HepG2 (cell line): ENCODE data around the gene NOTCH4. TPM values are rescaled to one million over a fixed set of nuclear protein-coding genes. Genes with fewer than 3 reads are reported as not detected.

Experiments
- AGO1 ChIP-seq: fragments of 200-400 bp; formaldehyde crosslinking; IDR thresholded peaks from 2 replicates; pipeline ENCODE4 v1.6.1; 2017; ENCODE audit warnings: mild to moderate bottlenecking, low read depth, low read length, moderate library complexity; ENCODE audit not compliant: poor library complexity, severe bottlenecking
- EP300 ChIP-seq, 3 experiments: sonication (generic) in 1 of 3; formaldehyde crosslinking in 1 of 3; IDR thresholded peaks; 2 replicates each; pipeline versions ENCODE4 v1.5.1 to v1.6.1; 2011 to 2020; ENCODE audit warnings: low read depth in 2 of 3, low read length in 2 of 3, borderline replicate concordance in 1 of 3, improper control_type of control experiment in 1 of 3, mild to moderate bottlenecking in 1 of 3, missing genetic modification reagents in 1 of 3, moderate library complexity in 1 of 3
- ERF ChIP-seq: IDR thresholded peaks from 2 replicates; pipeline ENCODE4 v1.6.1; 2018; ENCODE audit warnings: missing biosample characterization, missing genetic modification reagents
- GABPB1 ChIP-seq: IDR thresholded peaks from 2 replicates; pipeline ENCODE4 v1.6.1; 2016; ENCODE audit warnings: mild to moderate bottlenecking, missing genetic modification reagents, moderate library complexity, missing compliant biosample characterization
- NONO ChIP-seq, 2 experiments: fragments of 450-650 bp in 1 of 2; sonication (generic) in 1 of 2; formaldehyde crosslinking in 1 of 2; IDR thresholded peaks in 1 of 2; conservative IDR thresholded peaks in 1 of 2; 2 replicates each; pipeline versions ENCODE4 v1.6.1 to v1.8.0; 2017 to 2022; ENCODE audit warnings: mild to moderate bottlenecking in 1 of 2, missing genetic modification reagents in 1 of 2, moderate library complexity in 1 of 2
- RAD51 ChIP-seq: fragments of 450-650 bp; IDR thresholded peaks from 2 replicates; pipeline ENCODE4 v1.6.1; 2016; ENCODE audit warnings: borderline replicate concordance
- ZNF484 ChIP-seq: sonication (generic); formaldehyde crosslinking; IDR thresholded peaks from 2 replicates; pipeline ENCODE4 v1.5.1; 2020; ENCODE audit warnings: mild to moderate bottlenecking, low read depth, missing genetic modification reagents, borderline replicate concordance
- ZNF746 ChIP-seq: sonication (generic); formaldehyde crosslinking; IDR thresholded peaks from 2 replicates; pipeline ENCODE4 v1.8.0; 2022; ENCODE audit warnings: mild to moderate bottlenecking, missing genetic modification reagents
- ZNF883 ChIP-seq: sonication (generic); formaldehyde crosslinking; IDR thresholded peaks from 2 replicates; pipeline ENCODE4 v1.5.1; 2020; ENCODE audit warnings: mild to moderate bottlenecking, missing genetic modification reagents; ENCODE audit errors: not compliant biosample characterization
- polyA plus RNA-seq, 8 experiments: library from polyadenylated mRNA; depleted of rRNA in 3 of 8; stranded (reverse) in 7 of 8; unstranded in 1 of 8; fragments of >200 nt; fragmentation: Illumina TruSeq in 4 of 8; extraction: Trizol in 4 of 8; gene quantifications; 2 replicates each; pipeline versions ENCODE4 v1.2.1 to v1.2.3, GENCODE V29; 2011 to 2016; ENCODE audit warnings: low read depth in 4 of 8, missing spikeins in 1 of 8, mixed read lengths in 1 of 8; ENCODE audit not compliant: insufficient read depth in 1 of 8
- total RNA-seq, 5 experiments: library from RNA; depleted of rRNA; stranded (reverse); fragments of >200 nt; fragmentation: Illumina TruSeq; extraction: Trizol; gene quantifications; 2 replicates each; pipeline ENCODE4 v1.2.3, GENCODE V29; 2016; ENCODE audit warnings: low read depth in 1 of 5
- TF ChIP-seq, protein P1 (sequence below), 2 experiments: fragments of 450-650 bp in 1 of 2; sonication (generic) in 1 of 2; formaldehyde crosslinking in 1 of 2; IDR thresholded peaks; 2 replicates each; pipeline versions ENCODE4 v1.6.1 to v1.8.0; 2016 to 2022; ENCODE audit warnings: antibody characterized with exemption in 1 of 2, mild to moderate bottlenecking in 1 of 2, missing genetic modification reagents in 1 of 2
- TF ChIP-seq, protein P2 (sequence below): sonication (generic); formaldehyde crosslinking; IDR thresholded peaks from 2 replicates; pipeline ENCODE4 v1.4.0; 2020; ENCODE audit warnings: missing genetic modification reagents
- TF ChIP-seq, protein P3 (sequence below): sonication (generic); formaldehyde crosslinking; IDR thresholded peaks from 2 replicates; pipeline ENCODE4 v1.8.0; 2022; ENCODE audit warnings: missing genetic modification reagents, mild to moderate bottlenecking, borderline replicate concordance

Gene NOTCH4
- total and polyA plus RNA-seq, 2 of the 13 experiments (the other 11 are each of a cell fraction or from before 2014, with no cell fraction given), result 0.51 to 0.83 TPM

DNA sequence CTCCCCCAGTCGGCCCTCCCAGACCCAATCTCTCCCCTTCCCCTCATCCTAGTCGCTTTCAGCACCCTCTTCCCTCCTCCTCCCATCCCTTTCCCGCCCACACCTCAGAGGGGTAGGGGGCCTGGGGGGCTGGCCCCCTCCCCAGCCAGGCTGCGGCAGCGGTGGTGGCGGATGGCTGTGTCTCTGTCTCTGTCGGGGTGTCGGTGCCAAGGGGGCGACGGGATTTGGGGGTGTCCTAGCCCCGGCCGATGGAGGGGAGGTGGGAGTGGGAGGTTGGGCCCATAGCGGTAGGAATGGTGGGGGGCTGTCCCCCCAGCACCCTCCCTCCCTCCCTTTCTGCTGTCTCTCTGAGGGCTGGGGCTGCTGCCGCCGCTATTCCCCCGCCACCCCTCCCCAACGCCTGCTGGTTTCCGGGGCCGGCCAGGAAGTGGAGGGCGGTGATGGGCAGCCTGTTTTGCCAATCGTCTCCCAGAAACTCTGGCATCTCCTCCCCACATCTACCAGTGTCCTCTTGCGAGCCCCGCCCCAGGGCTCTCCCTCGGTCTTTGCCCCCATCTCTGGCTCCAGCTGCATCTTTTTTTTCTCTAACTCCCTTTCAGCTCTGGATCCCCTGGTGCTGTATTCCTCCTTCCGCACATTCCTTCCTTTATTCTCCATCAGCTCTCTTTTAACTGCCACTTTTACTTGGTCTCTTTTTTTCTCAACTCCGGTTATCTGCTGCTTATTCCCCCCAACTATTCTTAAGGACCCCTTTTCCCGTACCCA lies 48.0 kb downstream of the NOTCH4 start, which contains the start of gene AGPAT1 (continued):
- TF ChIP-seq, protein P1, sequence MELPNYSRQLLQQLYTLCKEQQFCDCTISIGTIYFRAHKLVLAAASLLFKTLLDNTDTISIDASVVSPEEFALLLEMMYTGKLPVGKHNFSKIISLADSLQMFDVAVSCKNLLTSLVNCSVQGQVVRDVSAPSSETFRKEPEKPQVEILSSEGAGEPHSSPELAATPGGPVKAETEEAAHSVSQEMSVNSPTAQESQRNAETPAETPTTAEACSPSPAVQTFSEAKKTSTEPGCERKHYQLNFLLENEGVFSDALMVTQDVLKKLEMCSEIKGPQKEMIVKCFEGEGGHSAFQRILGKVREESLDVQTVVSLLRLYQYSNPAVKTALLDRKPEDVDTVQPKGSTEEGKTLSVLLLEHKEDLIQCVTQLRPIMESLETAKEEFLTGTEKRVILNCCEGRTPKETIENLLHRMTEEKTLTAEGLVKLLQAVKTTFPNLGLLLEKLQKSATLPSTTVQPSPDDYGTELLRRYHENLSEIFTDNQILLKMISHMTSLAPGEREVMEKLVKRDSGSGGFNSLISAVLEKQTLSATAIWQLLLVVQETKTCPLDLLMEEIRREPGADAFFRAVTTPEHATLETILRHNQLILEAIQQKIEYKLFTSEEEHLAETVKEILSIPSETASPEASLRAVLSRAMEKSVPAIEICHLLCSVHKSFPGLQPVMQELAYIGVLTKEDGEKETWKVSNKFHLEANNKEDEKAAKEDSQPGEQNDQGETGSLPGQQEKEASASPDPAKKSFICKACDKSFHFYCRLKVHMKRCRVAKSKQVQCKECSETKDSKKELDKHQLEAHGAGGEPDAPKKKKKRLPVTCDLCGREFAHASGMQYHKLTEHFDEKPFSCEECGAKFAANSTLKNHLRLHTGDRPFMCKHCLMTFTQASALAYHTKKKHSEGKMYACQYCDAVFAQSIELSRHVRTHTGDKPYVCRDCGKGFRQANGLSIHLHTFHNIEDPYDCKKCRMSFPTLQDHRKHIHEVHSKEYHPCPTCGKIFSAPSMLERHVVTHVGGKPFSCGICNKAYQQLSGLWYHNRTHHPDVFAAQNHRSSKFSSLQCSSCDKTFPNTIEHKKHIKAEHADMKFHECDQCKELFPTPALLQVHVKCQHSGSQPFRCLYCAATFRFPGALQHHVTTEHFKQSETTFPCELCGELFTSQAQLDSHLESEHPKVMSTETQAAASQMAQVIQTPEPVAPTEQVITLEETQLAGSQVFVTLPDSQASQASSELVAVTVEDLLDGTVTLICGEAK (IDR thresholded peaks at IDR 0.05), result peak; percentile 68
- TF ChIP-seq, protein P1 (CRISPR knock-in tag; IDR thresholded peaks at IDR 0.05), result peak; percentile 19; the same call in 1 of the 2 replicates
- no peak for TF ChIP-seq AGO1
- no peak for TF ChIP-seq ZNF746 (CRISPR knock-in tag)
- TF ChIP-seq ZNF883 (CRISPR knock-in tag), result peak; percentile 72
- TF ChIP-seq EP300 (IDR thresholded peaks at IDR 0.05; ENCODE audit: low read depth in 2 of 2, low read length in 2 of 2), result peak in 1 of 2 experiments; percentile 24; a peak in 1 of 4 replicates
- TF ChIP-seq EP300 (CRISPR knock-in tag; IDR thresholded peaks at IDR 0.05; ENCODE audit: borderline replicate concordance), result no peak
- peak; percentile 46; the same call in 1 of the 2 replicates for TF ChIP-seq ERF (CRISPR knock-in tag)
- 0 out of 2 replicates have a peak, but pooled peaks have one; percentile 19 for TF ChIP-seq ZNF484
- peak; percentile 94 for TF ChIP-seq GABPB1 (CRISPR knock-in tag)
- TF ChIP-seq, protein P2, sequence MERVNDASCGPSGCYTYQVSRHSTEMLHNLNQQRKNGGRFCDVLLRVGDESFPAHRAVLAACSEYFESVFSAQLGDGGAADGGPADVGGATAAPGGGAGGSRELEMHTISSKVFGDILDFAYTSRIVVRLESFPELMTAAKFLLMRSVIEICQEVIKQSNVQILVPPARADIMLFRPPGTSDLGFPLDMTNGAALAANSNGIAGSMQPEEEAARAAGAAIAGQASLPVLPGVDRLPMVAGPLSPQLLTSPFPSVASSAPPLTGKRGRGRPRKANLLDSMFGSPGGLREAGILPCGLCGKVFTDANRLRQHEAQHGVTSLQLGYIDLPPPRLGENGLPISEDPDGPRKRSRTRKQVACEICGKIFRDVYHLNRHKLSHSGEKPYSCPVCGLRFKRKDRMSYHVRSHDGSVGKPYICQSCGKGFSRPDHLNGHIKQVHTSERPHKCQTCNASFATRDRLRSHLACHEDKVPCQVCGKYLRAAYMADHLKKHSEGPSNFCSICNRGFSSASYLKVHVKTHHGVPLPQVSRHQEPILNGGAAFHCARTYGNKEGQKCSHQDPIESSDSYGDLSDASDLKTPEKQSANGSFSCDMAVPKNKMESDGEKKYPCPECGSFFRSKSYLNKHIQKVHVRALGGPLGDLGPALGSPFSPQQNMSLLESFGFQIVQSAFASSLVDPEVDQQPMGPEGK (CRISPR knock-in tag), result peak; percentile 90
- TF ChIP-seq NONO (IDR thresholded peaks at IDR 0.05), result no peak
- 0 out of 2 replicates have a peak, but pooled peaks have one; percentile 40 for TF ChIP-seq NONO (CRISPR knock-in tag; conservative IDR thresholded peaks at IDR 0.05)
- TF ChIP-seq, protein P3, sequence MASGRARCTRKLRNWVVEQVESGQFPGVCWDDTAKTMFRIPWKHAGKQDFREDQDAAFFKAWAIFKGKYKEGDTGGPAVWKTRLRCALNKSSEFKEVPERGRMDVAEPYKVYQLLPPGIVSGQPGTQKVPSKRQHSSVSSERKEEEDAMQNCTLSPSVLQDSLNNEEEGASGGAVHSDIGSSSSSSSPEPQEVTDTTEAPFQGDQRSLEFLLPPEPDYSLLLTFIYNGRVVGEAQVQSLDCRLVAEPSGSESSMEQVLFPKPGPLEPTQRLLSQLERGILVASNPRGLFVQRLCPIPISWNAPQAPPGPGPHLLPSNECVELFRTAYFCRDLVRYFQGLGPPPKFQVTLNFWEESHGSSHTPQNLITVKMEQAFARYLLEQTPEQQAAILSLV (CRISPR knock-in tag), result peak; percentile 96; the same call in 1 of the 2 replicates
- no peak for TF ChIP-seq RAD51
